ENCODE measurements around the gene FTL. TPM values are rescaled to one million over a fixed set of nuclear protein-coding genes. Genes with fewer than 3 reads are reported as not detected.
"Not testable (repeated sequence)": the region's sequence is repeated elsewhere in the genome, so short reads cannot be mapped to it uniquely, and the experiment has no call there.

The FTL gene
- 100 to 1,000 TPM; 645 to 931 TPM for polyA plus RNA-seq

DNA sequence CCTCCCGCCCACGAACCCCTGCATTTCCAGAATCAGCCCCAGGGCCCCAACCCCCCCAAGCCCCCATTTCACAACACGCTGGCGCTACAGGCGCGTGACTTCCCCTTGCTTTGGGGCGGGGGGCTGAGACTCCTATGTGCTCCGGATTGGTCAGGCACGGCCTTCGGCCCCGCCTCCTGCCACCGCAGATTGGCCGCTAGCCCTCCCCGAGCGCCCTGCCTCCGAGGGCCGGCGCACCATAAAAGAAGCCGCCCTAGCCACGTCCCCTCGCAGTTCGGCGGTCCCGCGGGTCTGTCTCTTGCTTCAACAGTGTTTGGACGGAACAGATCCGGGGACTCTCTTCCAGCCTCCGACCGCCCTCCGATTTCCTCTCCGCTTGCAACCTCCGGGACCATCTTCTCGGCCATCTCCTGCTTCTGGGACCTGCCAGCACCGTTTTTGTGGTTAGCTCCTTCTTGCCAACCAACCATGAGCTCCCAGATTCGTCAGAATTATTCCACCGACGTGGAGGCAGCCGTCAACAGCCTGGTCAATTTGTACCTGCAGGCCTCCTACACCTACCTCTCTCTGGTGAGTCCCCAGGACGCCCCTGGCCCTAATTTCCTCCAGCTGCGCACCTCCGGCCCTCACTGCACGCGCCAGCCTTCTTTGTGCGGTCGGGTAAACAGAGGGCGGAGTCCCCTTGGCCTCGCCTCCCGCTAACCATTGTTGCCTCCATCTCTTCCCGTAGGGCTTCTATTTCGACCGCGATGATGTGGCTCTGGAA lies at the start of gene FTL:
Gene FTL, plus strand, starts transcription at position 270 of the 766 bp plus-strand sequence. Its CDS starts 199 bp downstream, at position 469.
- Histone ChIP-seq H3K27me3 (ENCODE audit: control insufficient read depth in 1 of 2, insufficient read depth in 2 of 2, low read length in 2 of 2) (no peaks in the 10 kb centered on the region), H3K36me3 (ENCODE audit: control insufficient read depth in 2 of 2, insufficient read depth in 2 of 2, low read length in 1 of 2) (peaks cover 6 to 18% of the 10 kb centered on the region in 2 donors), H3K9me3 (ENCODE audit: control insufficient read depth in 2 of 2, insufficient read depth in 1 of 2, low read depth in 1 of 2, low read length in 1 of 2) (peaks cover 0 to 1% of the 10 kb centered on the region in 2 donors), H3K27ac (ENCODE audit: low read depth in 2 of 2, low read length in 1 of 2) (peak within 1 kb of the TSS; percentile 83 to 93), H3K4me1 (ENCODE audit: control insufficient read depth in 2 of 2, insufficient read depth in 2 of 2, low read length in 1 of 2) (peaks cover 4 to 28% of the 10 kb centered on the region in 2 donors), H3K4me3 (ENCODE audit: low read depth in 1 of 2, low read length in 2 of 2) (peak within 1 kb of the TSS; percentile 72 to 78)
- 0 to 1% methylated on average over 47 to 52 of the region's 52 CpGs for WGBS, 2 donors

DNA sequence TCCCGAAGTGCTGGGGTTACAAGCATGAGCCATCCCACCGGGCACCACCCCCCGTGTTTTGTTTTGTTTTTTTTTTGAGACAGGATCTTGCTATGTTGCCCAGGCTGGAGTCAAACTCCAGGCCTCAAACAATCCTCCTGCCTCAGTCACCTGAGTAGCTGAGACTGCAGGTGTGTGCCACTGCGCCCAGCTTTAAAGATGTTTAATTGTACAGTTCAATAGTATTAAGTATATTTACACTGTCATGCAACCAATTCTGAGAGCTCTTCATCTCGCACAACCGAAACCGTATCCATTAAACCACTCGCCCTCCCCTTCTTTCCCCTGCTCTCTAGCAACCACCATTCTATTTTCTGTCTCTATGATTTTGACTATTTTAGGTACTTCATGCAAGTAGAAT lies 49.4 kb upstream of the FTL start:
- Histone ChIP-seq H3K27ac (ENCODE audit: low read depth in 2 of 2, low read length in 1 of 2) (no peak overlapping the region), H3K9me3 (ENCODE audit: control insufficient read depth in 2 of 2, insufficient read depth in 1 of 2, low read depth in 1 of 2, low read length in 1 of 2) (no peaks in the 10 kb centered on the region), H3K4me3 (ENCODE audit: low read depth in 1 of 2, low read length in 2 of 2) (no peak overlapping the region), H3K4me1 (ENCODE audit: control insufficient read depth in 2 of 2, insufficient read depth in 2 of 2, low read length in 1 of 2) (peaks cover 0 to 2% of the 10 kb centered on the region in 2 donors), H3K36me3 (ENCODE audit: control insufficient read depth in 2 of 2, insufficient read depth in 2 of 2, low read length in 1 of 2) (peaks cover 20 to 32% of the 10 kb centered on the region in 2 donors), H3K27me3 (ENCODE audit: control insufficient read depth in 1 of 2, insufficient read depth in 2 of 2, low read length in 2 of 2) (no peaks in the 10 kb centered on the region)
- 86 to 93% methylated on average over 8 of the region's 8 CpGs for WGBS, 2 donors

DNA sequence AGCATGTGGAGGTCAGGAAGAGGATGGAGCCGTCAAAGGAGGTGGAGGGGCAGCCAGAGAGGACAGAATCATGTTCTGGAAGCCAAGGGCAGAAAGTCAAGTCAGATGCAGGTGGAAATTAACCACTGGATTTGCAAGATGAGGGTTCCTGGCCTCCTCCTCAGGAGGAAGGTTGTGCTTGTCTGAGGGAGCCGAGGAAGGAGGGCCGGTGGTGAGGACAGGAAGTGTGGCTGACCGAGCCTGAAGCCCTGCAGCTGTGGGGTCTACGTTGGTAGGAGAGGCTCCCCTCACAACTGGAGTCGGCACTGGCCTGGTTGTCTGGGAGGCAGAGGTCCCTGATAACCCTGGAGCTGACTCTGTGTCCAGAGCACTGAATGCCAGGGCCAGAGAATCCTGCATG lies 47.0 kb upstream of the FTL start:
- Histone ChIP-seq H3K27ac (ENCODE audit: low read depth in 2 of 2, low read length in 1 of 2) (no peak overlapping the region), H3K36me3 (ENCODE audit: control insufficient read depth in 2 of 2, insufficient read depth in 2 of 2, low read length in 1 of 2) (peaks cover 24 to 44% of the 10 kb centered on the region in 2 donors), H3K4me1 (ENCODE audit: control insufficient read depth in 2 of 2, insufficient read depth in 2 of 2, low read length in 1 of 2) (peaks cover 0 to 2% of the 10 kb centered on the region in 2 donors), H3K4me3 (ENCODE audit: low read depth in 1 of 2, low read length in 2 of 2) (no peak overlapping the region), H3K27me3 (ENCODE audit: control insufficient read depth in 1 of 2, insufficient read depth in 2 of 2, low read length in 2 of 2) (no peaks in the 10 kb centered on the region), H3K9me3 (ENCODE audit: control insufficient read depth in 2 of 2, insufficient read depth in 1 of 2, low read depth in 1 of 2, low read length in 1 of 2) (no peaks in the 10 kb centered on the region)
- 80 to 81% methylated on average over 6 of the region's 6 CpGs for WGBS, 2 donors

DNA sequence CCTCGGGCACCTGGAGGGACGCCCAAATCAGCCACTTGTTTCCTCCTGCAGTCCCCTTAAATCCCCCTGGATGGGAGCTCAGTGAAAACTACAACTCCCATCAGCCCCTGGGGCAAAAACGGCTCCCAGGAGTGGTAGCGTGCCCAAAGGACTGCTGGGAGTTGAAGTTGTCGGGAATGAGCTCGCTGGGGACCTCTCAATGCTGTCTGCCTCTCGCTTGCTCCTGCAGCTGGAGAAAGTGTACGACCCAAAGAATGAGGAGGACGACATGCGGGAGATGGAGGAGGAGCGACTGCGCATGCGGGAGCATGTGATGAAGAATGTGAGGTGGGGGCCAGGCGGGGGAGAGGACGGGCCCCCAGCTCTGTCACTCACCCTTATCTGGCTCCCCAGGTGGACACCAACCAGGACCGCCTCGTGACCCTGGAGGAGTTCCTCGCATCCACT lies 46.3 kb upstream of the FTL start:
- Histone ChIP-seq H3K4me1 (ENCODE audit: control insufficient read depth in 2 of 2, insufficient read depth in 2 of 2, low read length in 1 of 2) (peaks cover 0 to 2% of the 10 kb centered on the region in 2 donors), H3K9me3 (ENCODE audit: control insufficient read depth in 2 of 2, insufficient read depth in 1 of 2, low read depth in 1 of 2, low read length in 1 of 2) (no peaks in the 10 kb centered on the region), H3K27me3 (ENCODE audit: control insufficient read depth in 1 of 2, insufficient read depth in 2 of 2, low read length in 2 of 2) (no peaks in the 10 kb centered on the region), H3K27ac (ENCODE audit: low read depth in 2 of 2, low read length in 1 of 2) (no peak overlapping the region), H3K4me3 (ENCODE audit: low read depth in 1 of 2, low read length in 2 of 2) (no peak overlapping the region), H3K36me3 (ENCODE audit: control insufficient read depth in 2 of 2, insufficient read depth in 2 of 2, low read length in 1 of 2) (peaks cover 24 to 41% of the 10 kb centered on the region in 2 donors)
- WGBS, 2 donors, result 88% methylated on average over 18 of the region's 18 CpGs

DNA sequence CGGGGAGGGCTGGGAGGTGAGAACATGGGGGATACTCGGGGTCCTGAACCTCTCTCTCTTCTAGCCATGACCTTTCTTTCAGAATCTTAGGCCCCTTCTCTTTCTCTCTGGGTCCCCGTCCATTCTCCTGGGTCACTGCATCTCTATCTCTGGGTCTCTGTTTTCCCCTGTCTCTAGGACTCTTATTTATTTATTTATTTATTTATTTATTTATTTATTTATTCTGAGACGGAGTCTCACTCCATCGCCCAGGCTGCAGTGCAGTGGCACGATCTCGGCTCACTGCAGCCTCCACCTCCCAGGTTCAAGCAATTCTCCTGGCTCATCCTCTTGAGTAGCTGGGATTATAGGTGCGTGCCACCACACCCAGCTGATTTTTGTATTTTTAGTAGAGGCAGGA lies 45.8 kb upstream of the FTL start:
- 94% methylated on average over 8 of the region's 8 CpGs for WGBS, 2 donors
- H3K27me3 ChIP-seq (ENCODE audit: control insufficient read depth in 1 of 2, insufficient read depth in 2 of 2, low read length in 2 of 2); H3K4me1 ChIP-seq (ENCODE audit: control insufficient read depth in 2 of 2, insufficient read depth in 2 of 2, low read length in 1 of 2); H3K9me3 ChIP-seq (ENCODE audit: control insufficient read depth in 2 of 2, insufficient read depth in 1 of 2, low read depth in 1 of 2, low read length in 1 of 2); H3K27ac ChIP-seq (ENCODE audit: low read depth in 2 of 2, low read length in 1 of 2); H3K4me3 ChIP-seq (ENCODE audit: low read depth in 1 of 2, low read length in 2 of 2): not testable (repeated sequence)
- peaks cover 21 to 41% of the 10 kb centered on the region in 2 donors for H3K36me3 ChIP-seq (ENCODE audit: control insufficient read depth in 2 of 2, insufficient read depth in 2 of 2, low read length in 1 of 2)

DNA sequence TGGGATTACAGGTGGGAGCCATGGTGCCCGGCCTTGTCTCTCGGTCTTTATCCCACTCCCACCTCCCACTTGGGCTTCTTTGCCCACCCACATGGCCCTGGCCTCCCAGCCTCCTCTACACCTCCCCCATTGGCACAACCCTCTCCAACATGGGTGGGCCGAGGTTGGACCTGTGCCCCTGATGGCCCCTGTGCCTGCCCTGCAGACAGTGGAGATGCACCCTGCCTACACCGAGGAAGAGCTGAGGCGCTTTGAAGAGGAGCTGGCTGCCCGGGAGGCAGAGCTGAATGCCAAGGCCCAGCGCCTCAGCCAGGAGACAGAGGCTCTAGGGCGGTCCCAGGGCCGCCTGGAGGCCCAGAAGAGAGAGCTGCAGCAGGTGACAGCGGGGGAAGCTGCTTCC lies 44.2 kb upstream of the FTL start:
- WGBS, 2 donors, result 85 to 89% methylated on average over 10 of the region's 10 CpGs
- Histone ChIP-seq H3K27ac (ENCODE audit: low read depth in 2 of 2, low read length in 1 of 2) (no peak overlapping the region), H3K4me3 (ENCODE audit: low read depth in 1 of 2, low read length in 2 of 2) (no peak overlapping the region), H3K9me3 (ENCODE audit: control insufficient read depth in 2 of 2, insufficient read depth in 1 of 2, low read depth in 1 of 2, low read length in 1 of 2) (no peaks in the 10 kb centered on the region), H3K27me3 (ENCODE audit: control insufficient read depth in 1 of 2, insufficient read depth in 2 of 2, low read length in 2 of 2) (no peaks in the 10 kb centered on the region), H3K36me3 (ENCODE audit: control insufficient read depth in 2 of 2, insufficient read depth in 2 of 2, low read length in 1 of 2) (peaks cover 21 to 38% of the 10 kb centered on the region in 2 donors), H3K4me1 (ENCODE audit: control insufficient read depth in 2 of 2, insufficient read depth in 2 of 2, low read length in 1 of 2) (peaks cover 0 to 2% of the 10 kb centered on the region in 2 donors)

DNA sequence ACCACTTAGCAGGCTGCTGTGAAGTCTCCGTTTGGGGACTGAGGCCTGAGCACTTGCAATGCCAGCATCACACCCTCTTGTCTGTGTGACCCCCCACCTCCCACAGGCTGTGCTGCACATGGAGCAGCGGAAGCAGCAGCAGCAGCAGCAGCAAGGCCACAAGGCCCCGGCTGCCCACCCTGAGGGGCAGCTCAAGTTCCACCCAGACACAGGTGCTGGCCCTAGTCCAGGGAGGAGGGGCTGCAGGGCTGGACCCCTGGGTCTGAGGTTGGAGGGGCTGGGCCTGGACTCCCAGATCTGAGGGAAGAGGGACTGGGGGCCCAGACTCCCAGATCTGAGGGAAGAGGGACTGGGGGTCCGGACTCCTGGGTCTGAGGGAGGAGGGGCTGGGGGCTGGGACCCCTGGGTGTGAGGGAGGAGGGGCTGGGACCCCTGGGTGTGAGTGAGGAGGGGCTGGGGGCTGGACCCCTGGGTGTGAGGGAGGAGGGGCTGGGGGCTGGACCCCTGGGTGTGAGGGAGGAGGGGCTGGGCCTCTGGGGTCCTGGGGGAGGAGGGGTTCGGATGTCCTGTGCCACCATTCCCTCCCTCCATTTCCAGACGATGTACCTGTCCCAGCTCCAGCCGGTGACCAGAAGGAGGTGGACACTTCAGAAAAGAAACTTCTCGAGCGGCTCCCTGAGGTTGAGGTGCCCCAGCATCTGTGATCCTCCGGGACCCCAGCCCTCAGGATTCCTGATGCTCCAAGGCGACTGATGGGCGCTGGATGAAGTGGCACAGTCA lies 43.2 kb upstream of the FTL start:
- H3K4me3 ChIP-seq (ENCODE audit: low read depth in 1 of 2, low read length in 2 of 2), result no peak overlapping the region
- 90 to 94% methylated on average over 10 to 12 of the region's 12 CpGs for WGBS, 2 donors
- peaks cover 21 to 38% of the 10 kb centered on the region in 2 donors for H3K36me3 ChIP-seq (ENCODE audit: control insufficient read depth in 2 of 2, insufficient read depth in 2 of 2, low read length in 1 of 2)
- H3K27ac ChIP-seq (ENCODE audit: low read depth in 2 of 2, low read length in 1 of 2), result no peak overlapping the region
- no peaks in the 10 kb centered on the region for H3K9me3 ChIP-seq (ENCODE audit: control insufficient read depth in 2 of 2, insufficient read depth in 1 of 2, low read depth in 1 of 2, low read length in 1 of 2)
- peaks cover 0 to 2% of the 10 kb centered on the region in 2 donors for H3K4me1 ChIP-seq (ENCODE audit: control insufficient read depth in 2 of 2, insufficient read depth in 2 of 2, low read length in 1 of 2)
- H3K27me3 ChIP-seq (ENCODE audit: control insufficient read depth in 1 of 2, insufficient read depth in 2 of 2, low read length in 2 of 2), result no peaks in the 10 kb centered on the region

DNA sequence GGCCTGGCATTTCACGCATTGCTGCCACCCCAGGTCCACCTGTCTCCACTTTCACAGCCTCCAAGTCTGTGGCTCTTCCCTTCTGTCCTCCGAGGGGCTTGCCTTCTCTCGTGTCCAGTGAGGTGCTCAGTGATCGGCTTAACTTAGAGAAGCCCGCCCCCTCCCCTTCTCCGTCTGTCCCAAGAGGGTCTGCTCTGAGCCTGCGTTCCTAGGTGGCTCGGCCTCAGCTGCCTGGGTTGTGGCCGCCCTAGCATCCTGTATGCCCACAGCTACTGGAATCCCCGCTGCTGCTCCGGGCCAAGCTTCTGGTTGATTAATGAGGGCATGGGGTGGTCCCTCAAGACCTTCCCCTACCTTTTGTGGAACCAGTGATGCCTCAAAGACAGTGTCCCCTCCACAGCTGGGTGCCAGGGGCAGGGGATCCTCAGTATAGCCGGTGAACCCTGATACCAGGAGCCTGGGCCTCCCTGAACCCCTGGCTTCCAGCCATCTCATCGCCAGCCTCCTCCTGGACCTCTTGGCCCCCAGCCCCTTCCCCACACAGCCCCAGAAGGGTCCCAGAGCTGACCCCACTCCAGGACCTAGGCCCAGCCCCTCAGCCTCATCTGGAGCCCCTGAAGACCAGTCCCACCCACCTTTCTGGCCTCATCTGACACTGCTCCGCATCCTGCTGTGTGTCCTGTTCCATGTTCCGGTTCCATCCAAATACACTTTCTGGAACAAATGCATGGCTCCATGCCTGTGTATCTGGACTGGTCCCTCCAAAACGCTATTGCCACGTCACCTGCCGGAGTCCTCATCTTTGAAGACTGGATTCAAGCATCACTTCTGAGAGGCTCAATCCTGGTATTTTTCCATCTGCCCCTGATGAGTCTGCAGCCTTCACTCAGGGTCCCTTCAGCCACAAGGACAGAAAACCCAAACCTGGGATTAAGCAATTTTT lies 42.3 kb upstream of the FTL start:
- H3K27ac ChIP-seq (ENCODE audit: low read depth in 2 of 2, low read length in 1 of 2), result no peak overlapping the region
- no peaks in the 10 kb centered on the region for H3K9me3 ChIP-seq (ENCODE audit: control insufficient read depth in 2 of 2, insufficient read depth in 1 of 2, low read depth in 1 of 2, low read length in 1 of 2)
- H3K36me3 ChIP-seq (ENCODE audit: control insufficient read depth in 2 of 2, insufficient read depth in 2 of 2, low read length in 1 of 2), result peaks cover 20 to 38% of the 10 kb centered on the region in 2 donors
- 88 to 90% methylated on average over 18 of the region's 18 CpGs for WGBS, 2 donors
- H3K27me3 ChIP-seq (ENCODE audit: control insufficient read depth in 1 of 2, insufficient read depth in 2 of 2, low read length in 2 of 2), result no peaks in the 10 kb centered on the region
- peaks cover 0 to 2% of the 10 kb centered on the region in 2 donors for H3K4me1 ChIP-seq (ENCODE audit: control insufficient read depth in 2 of 2, insufficient read depth in 2 of 2, low read length in 1 of 2)
- no peak overlapping the region for H3K4me3 ChIP-seq (ENCODE audit: low read depth in 1 of 2, low read length in 2 of 2)

Data from esophagus (tissue), 2 donors.